Hepatocyte (in vitro differentiated cells): ENCODE data around the gene NKRF.

ENCODE experiments used
- EZH2 ChIP-seq: fragments of 200-600 bp; sonication (generic); IDR thresholded peaks from 2 replicates; pipeline ENCODE4 v1.6.1; 2016; ENCODE audit warnings: antibody characterized with exemption, mild to moderate bottlenecking, borderline replicate concordance
- EZH2phosphoT487 ChIP-seq: fragments of 200-600 bp; sonication (generic); IDR thresholded peaks from one replicate; pipeline ENCODE4 v1.6.1; 2018; ENCODE audit warnings: antibody characterized with exemption, mild to moderate bottlenecking, low read depth, moderate library complexity; ENCODE audit not compliant: unreplicated experiment, severe bottlenecking
- TF ChIP-seq, protein P1 (sequence below): fragments of 200-600 bp; sonication (generic); IDR thresholded peaks from 2 replicates; pipeline ENCODE4 v1.5.1; 2016; ENCODE audit warnings: antibody characterized with exemption, mild to moderate bottlenecking; ENCODE audit not compliant: poor library complexity

DNA sequence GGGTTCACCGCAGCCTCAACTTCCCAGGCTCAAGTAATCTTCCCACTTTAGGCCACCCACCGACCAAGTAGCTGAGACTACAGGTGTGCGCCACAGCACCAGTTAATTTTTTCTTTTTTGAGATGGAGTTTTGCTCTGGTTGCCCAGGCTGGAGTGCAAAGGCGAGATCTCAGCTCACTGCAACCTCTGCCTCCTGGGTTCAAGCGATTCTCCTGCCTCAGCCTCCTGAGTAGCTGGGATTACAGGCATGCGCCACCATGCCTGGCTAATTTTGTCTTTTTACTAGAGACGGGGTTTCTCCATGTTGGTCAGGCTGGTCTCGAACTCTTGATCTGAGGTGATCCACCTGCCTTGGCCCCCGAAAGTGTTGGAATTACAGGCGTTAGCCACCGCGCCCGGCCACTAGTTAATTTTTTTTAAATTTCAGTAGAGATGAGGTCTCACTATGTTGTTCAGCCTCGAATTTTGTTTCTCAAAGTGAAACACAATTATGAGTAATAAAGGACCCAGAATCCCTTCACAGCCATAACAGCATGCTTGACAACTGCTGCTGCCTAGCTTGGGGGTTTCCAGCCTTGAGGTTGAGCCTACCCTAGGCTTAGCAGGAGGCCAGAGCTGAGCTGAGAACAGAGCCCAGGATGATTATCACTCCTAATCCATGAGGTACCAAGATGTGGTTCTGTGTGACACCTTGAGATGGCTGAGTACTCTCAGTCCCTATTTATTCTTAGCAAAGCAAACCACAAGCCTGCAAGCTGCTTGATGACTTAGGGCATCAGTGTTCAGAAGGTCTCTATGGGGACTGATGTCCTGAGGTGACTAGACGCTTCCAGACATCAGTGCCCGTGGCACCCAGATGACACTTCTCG is 41.6 kb upstream of the NKRF start:
- TF ChIP-seq, protein P1, sequence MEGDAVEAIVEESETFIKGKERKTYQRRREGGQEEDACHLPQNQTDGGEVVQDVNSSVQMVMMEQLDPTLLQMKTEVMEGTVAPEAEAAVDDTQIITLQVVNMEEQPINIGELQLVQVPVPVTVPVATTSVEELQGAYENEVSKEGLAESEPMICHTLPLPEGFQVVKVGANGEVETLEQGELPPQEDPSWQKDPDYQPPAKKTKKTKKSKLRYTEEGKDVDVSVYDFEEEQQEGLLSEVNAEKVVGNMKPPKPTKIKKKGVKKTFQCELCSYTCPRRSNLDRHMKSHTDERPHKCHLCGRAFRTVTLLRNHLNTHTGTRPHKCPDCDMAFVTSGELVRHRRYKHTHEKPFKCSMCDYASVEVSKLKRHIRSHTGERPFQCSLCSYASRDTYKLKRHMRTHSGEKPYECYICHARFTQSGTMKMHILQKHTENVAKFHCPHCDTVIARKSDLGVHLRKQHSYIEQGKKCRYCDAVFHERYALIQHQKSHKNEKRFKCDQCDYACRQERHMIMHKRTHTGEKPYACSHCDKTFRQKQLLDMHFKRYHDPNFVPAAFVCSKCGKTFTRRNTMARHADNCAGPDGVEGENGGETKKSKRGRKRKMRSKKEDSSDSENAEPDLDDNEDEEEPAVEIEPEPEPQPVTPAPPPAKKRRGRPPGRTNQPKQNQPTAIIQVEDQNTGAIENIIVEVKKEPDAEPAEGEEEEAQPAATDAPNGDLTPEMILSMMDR, result no peak
- no peak for TF ChIP-seq EZH2phosphoT487
- TF ChIP-seq EZH2, result no peak
